Hepatocyte (in vitro differentiated cells): Measurements from ENCODE around the gene MYO1A. TPM values are rescaled to one million over a fixed set of nuclear protein-coding genes. Genes with fewer than 3 reads are reported as not detected.
"Not testable (repeated sequence)": the region's sequence is repeated elsewhere in the genome, so short reads cannot be mapped to it uniquely, and the experiment has no call there.

Source experiments
- DNase-seq: peaks from one replicate; pipeline ENCODE4 v3.0.0-alpha.2; 2016; ENCODE audit warnings: low spot score
- H2AFZ ChIP-seq: fragments of 200-600 bp; sonication (generic); 2 replicates; pipeline ENCODE4 v1.6.0; 2016; ENCODE audit warnings: antibody characterized with exemption, mild to moderate bottlenecking
- H3K27ac ChIP-seq: fragments of 200-600 bp; sonication (generic); 2 replicates; pipeline ENCODE4 v1.5.1; 2016; ENCODE audit warnings: mild to moderate bottlenecking
- H3K27me3 ChIP-seq: fragments of 200-600 bp; sonication (generic); 2 replicates; pipeline ENCODE4 v1.6.1; 2016
- H3K36me3 ChIP-seq: fragments of 200-600 bp; sonication (generic); replicated peaks from 2 replicates; pipeline ENCODE4 v1.5.1; 2016; ENCODE audit warnings: low read depth; ENCODE audit not compliant: insufficient read depth
- H3K4me1 ChIP-seq: fragments of 200-600 bp; sonication (generic); 2 replicates; pipeline ENCODE4 v1.5.1; 2016; ENCODE audit warnings: mild to moderate bottlenecking, moderate library complexity; ENCODE audit not compliant: insufficient read depth
- H3K4me2 ChIP-seq: fragments of 200-600 bp; sonication (generic); 2 replicates; pipeline ENCODE4 v1.6.0; 2016
- H3K4me3 ChIP-seq: fragments of 200-600 bp; sonication (generic); 2 replicates; pipeline ENCODE4 v1.5.1; 2016; ENCODE audit warnings: mild to moderate bottlenecking
- H3K79me2 ChIP-seq: fragments of 200-600 bp; sonication (generic); 2 replicates; pipeline ENCODE4 v1.6.0; 2017; ENCODE audit warnings: mild to moderate bottlenecking
- H3K9me2 ChIP-seq: fragments of 200-600 bp; sonication (generic); replicated peaks from 2 replicates; pipeline ENCODE4 v1.6.0; 2017; ENCODE audit warnings: mild to moderate bottlenecking; ENCODE audit not compliant: insufficient read depth
- H3K9me3 ChIP-seq: fragments of 200-600 bp; sonication (generic); 2 replicates; pipeline ENCODE4 v1.5.1; 2016; ENCODE audit warnings: low read depth, mild to moderate bottlenecking
- H4K20me1 ChIP-seq: fragments of 200-600 bp; sonication (generic); 2 replicates; pipeline ENCODE4 v1.6.0; 2016; ENCODE audit warnings: mild to moderate bottlenecking; ENCODE audit not compliant: insufficient read depth, poor library complexity, severe bottlenecking
- CTCF ChIP-seq: fragments of 200-600 bp; sonication (generic); IDR thresholded peaks from 2 replicates; pipeline ENCODE4 v1.5.1; 2016; ENCODE audit warnings: antibody characterized with exemption, mild to moderate bottlenecking; ENCODE audit not compliant: poor library complexity
- EZH2 ChIP-seq: fragments of 200-600 bp; sonication (generic); IDR thresholded peaks from 2 replicates; pipeline ENCODE4 v1.6.1; 2016; ENCODE audit warnings: antibody characterized with exemption, mild to moderate bottlenecking, borderline replicate concordance
- EZH2phosphoT487 ChIP-seq: fragments of 200-600 bp; sonication (generic); IDR thresholded peaks from one replicate; pipeline ENCODE4 v1.6.1; 2018; ENCODE audit warnings: antibody characterized with exemption, mild to moderate bottlenecking, low read depth, moderate library complexity; ENCODE audit not compliant: unreplicated experiment, severe bottlenecking
- WGBS: methylation state at CpG from one replicate; pipeline ENCODE4 v1.1.6; 2016; ENCODE audit warnings: low lambda C conversion rate; ENCODE audit errors: missing lambda C conversion rate; 5-methylcytosine and 5-hydroxymethylcytosine counted together
- polyA plus RNA-seq: library from polyadenylated mRNA; unstranded; fragments of >200 nt; fragmentation: Nextera tagmentation; extraction: Ambion mirVana; gene quantifications from 2 replicates; pipeline ENCODE4 v1.2.1, GENCODE V29; 2016
- total RNA-seq: library from RNA; depleted of rRNA; stranded (reverse); fragments of >200 nt; gene quantifications from 2 replicates; pipeline ENCODE4 v1.2.3, GENCODE V29; 2014

Gene MYO1A
- total and polyA plus RNA-seq, 2 experiments from 2014 or later: 23.8 to 29.2 TPM

GRCh38 chr12:57079821-57080220 is 29.9 kb upstream of the MYO1A start:
- Histone ChIP-seq H3K9me3 (no peaks in the 10 kb centered on the region), H4K20me1 (no peaks in the 10 kb centered on the region), H2AFZ (no peak overlapping the region), H3K36me3 (no peaks in the 10 kb centered on the region), H3K9me2 (no peaks in the 10 kb centered on the region), H3K79me2 (peaks cover 27% of the 10 kb centered on the region), H3K4me2 (peak overlapping the region; percentile 68), H3K4me3 (no peak overlapping the region), H3K4me1 (peaks cover 5% of the 10 kb centered on the region), H3K27ac (peak overlapping the region; percentile 80), H3K27me3 (no peaks in the 10 kb centered on the region)
- 65% methylated on average over 1 of the region's 1 CpG for WGBS
- DNase-seq: no peak
- no peak for TF ChIP-seq EZH2phosphoT487
- no peak for TF ChIP-seq EZH2
- TF ChIP-seq CTCF: no peak

- 2% methylated on average over 38 of the region's 39 CpGs for WGBS
- peaks cover 33% of the 10 kb centered on the region for H3K79me2 ChIP-seq
- no peaks in the 10 kb centered on the region for H3K9me3 ChIP-seq
- no peaks in the 10 kb centered on the region for H3K36me3 ChIP-seq
- peak within 1 kb of the TSS; percentile 80 for H3K27ac ChIP-seq
- peak within 1 kb of the TSS; percentile 85 for H3K4me2 ChIP-seq
- H4K20me1 ChIP-seq: no peaks in the 10 kb centered on the region
- no peaks in the 10 kb centered on the region for H3K9me2 ChIP-seq
- DNase-seq: peak; percentile 99
- H3K4me3 ChIP-seq: peak within 1 kb of the TSS; percentile 40
- TF ChIP-seq CTCF: no peak
- no peak for TF ChIP-seq EZH2phosphoT487
- no peak for TF ChIP-seq EZH2
- H3K4me1 ChIP-seq: peaks cover 5% of the 10 kb centered on the region
- H2AFZ ChIP-seq: peak within 1 kb of the TSS; percentile 23
- no peaks in the 10 kb centered on the region for H3K27me3 ChIP-seq
Observed at GRCh38 chr12:57078519-57079404, 28.8 kb upstream of the MYO1A start, which contains the start of gene NEMP1. NEMP1 (minus strand) TSS chr12:57078791; CDS start chr12:57078745, 46 bp downstream.

GRCh38 chr12:57073566-57074450 is 23.9 kb upstream of the MYO1A start:
- H3K79me2 ChIP-seq: peaks cover 41% of the 10 kb centered on the region
- not testable (repeated sequence) for H3K27ac ChIP-seq, DNase-seq

GRCh38 chr12:57072661-57073060 is 22.7 kb upstream of the MYO1A start:
- Histone ChIP-seq H3K4me3 (no peak overlapping the region), H2AFZ (no peak overlapping the region), H3K4me2 (no peak overlapping the region), H3K4me1 (peaks cover 4% of the 10 kb centered on the region), H3K36me3 (no peaks in the 10 kb centered on the region), H3K9me2 (no peaks in the 10 kb centered on the region), H3K27me3 (no peaks in the 10 kb centered on the region), H3K9me3 (no peaks in the 10 kb centered on the region), H3K27ac (no peak overlapping the region), H4K20me1 (no peaks in the 10 kb centered on the region), H3K79me2 (peaks cover 38% of the 10 kb centered on the region)
- no peak for TF ChIP-seq EZH2phosphoT487
- no peak for TF ChIP-seq EZH2
- TF ChIP-seq CTCF: no peak
- 100% methylated on average over 2 of the region's 2 CpGs for WGBS
- DNase-seq: no peak

More at GRCh38 chr12:57073566-57074450, 23.9 kb upstream of the MYO1A start:
- not testable (repeated sequence) for H3K9me2 ChIP-seq, H3K4me2 ChIP-seq, H3K27me3 ChIP-seq, H3K36me3 ChIP-seq, H4K20me1 ChIP-seq, H2AFZ ChIP-seq, H3K9me3 ChIP-seq, H3K4me1 ChIP-seq, H3K4me3 ChIP-seq
- 98% methylated on average over 6 of the region's 6 CpGs for WGBS
